ENCODE results near the gene FAM234B.

DNA sequence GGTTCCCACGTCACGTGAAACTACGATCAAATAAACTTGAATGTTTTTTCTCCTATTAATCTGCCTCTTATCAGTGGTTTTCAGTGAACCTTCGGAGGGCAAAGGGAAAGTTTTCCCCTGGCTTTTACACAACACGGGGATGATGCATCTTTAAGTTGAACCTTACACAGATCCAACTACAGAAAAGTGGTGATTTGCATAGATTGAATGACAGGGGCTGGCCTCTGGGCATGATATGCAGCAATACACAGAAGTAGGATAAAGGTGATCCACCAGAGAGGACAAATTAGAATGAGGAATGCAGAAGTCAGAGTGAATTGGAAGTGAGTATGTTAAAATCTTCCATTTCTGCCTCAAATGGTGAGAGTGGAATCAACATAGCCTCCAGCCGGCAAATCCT, 47.7 kb downstream of the FAM234B start:
- TF ChIP-seq EZH2 (IDR thresholded peaks at IDR 0.05; ENCODE audit: borderline replicate concordance, insufficient read depth, low read depth, low read length, poor library complexity, severe bottlenecking): no peak
- TF ChIP-seq, protein P1, sequence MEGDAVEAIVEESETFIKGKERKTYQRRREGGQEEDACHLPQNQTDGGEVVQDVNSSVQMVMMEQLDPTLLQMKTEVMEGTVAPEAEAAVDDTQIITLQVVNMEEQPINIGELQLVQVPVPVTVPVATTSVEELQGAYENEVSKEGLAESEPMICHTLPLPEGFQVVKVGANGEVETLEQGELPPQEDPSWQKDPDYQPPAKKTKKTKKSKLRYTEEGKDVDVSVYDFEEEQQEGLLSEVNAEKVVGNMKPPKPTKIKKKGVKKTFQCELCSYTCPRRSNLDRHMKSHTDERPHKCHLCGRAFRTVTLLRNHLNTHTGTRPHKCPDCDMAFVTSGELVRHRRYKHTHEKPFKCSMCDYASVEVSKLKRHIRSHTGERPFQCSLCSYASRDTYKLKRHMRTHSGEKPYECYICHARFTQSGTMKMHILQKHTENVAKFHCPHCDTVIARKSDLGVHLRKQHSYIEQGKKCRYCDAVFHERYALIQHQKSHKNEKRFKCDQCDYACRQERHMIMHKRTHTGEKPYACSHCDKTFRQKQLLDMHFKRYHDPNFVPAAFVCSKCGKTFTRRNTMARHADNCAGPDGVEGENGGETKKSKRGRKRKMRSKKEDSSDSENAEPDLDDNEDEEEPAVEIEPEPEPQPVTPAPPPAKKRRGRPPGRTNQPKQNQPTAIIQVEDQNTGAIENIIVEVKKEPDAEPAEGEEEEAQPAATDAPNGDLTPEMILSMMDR (IDR thresholded peaks at IDR 0.05): no peak
